DMS 273 (cell line): ENCODE data around the gene CRYAB.
A peak's percentile ranks its signal among the peaks of the same experiment; 100 is the strongest.
"Not testable (repeated sequence)": the region's sequence is repeated elsewhere in the genome, so short reads cannot be mapped to it uniquely, and the experiment has no call there.

Source experiments
- DNase-seq: peaks from one replicate; lab custom pipeline; 2025; ENCODE audit not compliant: unreplicated experiment; lab: John Stamatoyannopoulos, UW

CRYAB gene

DNA sequence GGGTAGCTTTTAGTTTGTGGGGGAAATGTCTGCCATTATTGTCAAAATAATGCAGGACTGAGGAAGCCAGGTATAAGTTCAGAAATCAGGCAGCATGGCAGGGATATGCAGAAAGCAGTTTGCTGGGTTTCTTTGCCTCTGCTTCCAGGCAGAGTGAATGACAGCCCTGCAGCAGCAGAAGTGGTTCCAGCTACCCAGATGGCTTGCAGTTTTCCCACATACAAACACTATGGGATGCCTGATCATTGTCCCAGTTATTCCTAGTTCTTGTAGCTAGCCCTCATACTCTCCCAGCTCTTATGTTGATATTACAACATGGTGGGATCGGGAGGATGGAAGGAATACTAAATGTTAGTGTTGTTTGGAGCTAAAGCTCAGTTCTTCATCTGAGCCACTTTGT is 22.7 kb upstream of the CRYAB start:
- peak; percentile 23 for DNase-seq

- no peak for DNase-seq
Observed at GRCh38 chr11:111933872-111934271, 22.3 kb upstream of the CRYAB start.

DNA sequence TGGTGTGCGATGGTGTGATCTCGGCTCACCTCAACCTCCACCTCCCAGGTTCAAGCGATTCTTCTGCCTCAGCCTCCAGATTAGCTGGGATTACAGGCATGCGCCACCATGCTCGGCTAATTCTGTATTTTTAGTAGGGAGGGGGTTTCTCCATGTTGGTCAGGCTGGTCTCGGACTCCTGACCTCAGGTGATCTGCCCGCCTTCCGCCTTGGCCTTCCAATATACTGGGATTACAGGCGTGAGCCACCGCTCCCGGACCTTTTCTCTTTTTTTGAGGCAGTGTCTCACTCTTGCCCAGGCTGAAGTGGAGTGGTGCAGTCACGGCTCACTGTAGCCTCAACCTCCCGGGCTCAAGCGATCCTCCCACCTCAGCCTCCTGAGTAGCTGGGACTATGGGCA is 21.6 kb upstream of the CRYAB start:
- DNase-seq = not testable (repeated sequence)

GRCh38 chr11:111932611-111932950 is 21.0 kb upstream of the CRYAB start:
- no peak for DNase-seq

- no peak for DNase-seq
Observed at GRCh38 chr11:111930472-111930871, 18.9 kb upstream of the CRYAB start.

GRCh38 chr11:111926505-111927391 is 15.2 kb upstream of the CRYAB start:
- peak; percentile 98 for DNase-seq

GRCh38 chr11:111925953-111926352 is 14.4 kb upstream of the CRYAB start:
- no peak for DNase-seq

- DNase-seq = no peak
Observed at GRCh38 chr11:111923951-111924350, 12.4 kb upstream of the CRYAB start.

DNA sequence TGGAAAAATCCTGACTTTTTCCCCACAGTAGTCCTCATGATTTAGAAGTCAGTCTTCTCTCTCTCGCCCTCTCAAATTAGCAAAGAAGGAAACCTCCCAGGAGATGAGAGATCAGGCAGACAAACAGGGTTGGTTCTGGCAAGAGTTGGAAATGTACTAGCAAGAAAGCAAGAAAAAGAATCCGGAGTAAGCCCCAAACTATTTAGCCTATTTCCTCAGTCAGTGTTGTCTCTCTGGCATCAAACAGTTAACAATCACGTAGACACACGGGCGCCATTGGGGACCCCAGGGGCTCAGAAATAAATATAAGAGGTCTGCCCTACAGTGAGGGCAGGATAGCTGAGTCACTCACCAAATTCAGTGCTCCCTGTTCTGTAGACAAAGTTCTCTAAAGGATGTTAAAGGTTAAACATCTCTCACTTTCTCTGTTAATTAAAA is 11.8 kb upstream of the CRYAB start:
- DNase-seq = peak; percentile 9

- peak; percentile 51 for DNase-seq
Observed at GRCh38 chr11:111922803-111923202, 11.2 kb upstream of the CRYAB start.

DNA sequence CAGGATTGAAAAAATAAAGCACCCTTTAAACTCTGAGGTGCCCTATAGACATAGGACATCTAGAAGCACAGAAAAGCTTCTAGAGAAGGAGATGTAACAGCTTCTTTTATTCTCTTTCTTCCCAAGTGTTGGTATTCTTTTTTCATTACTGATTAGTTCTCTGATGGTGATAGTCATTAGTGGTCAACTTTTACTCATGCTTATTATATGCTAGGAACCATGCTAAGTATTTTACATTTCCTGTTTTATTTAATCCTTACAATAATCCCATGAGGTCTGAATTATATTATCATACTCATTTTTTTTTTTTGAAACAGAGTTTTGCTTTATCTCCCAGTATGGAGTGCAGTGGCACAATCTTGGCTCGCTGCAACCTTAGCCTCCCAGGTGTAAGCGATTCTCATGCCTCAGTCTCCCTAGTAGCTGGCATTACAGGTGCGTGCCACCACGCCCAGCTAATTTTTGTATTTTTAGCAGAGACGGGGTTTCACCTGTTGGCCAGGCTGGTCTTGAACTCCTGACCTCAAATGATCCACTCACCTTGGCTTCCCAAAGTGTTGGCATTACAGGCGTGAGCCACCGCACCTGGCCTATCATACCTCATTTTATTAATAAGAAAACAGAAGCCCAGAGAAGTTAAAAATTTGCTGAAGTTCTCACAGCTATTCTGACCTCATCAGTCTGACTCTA is 10.1 kb upstream of the CRYAB start:
- DNase-seq = no peak

- no peak for DNase-seq
Observed at GRCh38 chr11:111920908-111921307, 9.3 kb upstream of the CRYAB start.

- peak; percentile 80 for DNase-seq
Observed at GRCh38 chr11:111918390-111919256, 7.1 kb upstream of the CRYAB start, which contains the start of gene C11orf52. C11orf52 (plus strand) TSS chr11:111918913; CDS start chr11:111918973, 60 bp downstream.

GRCh38 chr11:111917788-111918187 is 6.2 kb upstream of the CRYAB start:
- DNase-seq = no peak

DNA sequence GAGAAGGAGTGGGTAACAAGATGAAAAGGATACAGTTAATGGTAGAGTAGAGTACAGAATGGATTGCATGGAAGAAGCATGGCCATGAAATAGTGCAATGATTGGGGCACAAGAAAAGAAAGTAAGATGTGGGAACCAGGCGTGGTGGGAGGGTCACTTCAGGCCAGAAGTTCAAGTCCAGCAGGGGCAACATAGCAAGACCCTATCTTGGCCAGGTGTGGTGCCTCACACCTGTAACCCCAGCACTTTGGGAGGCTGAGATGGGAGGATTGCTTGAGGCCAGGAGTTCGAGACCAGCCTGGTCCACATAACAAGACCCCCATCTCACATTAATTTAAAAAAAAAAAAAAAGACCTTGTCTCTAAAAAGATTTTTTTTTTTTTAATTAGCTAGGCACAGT is 5.7 kb upstream of the CRYAB start:
- no peak for DNase-seq

DNA sequence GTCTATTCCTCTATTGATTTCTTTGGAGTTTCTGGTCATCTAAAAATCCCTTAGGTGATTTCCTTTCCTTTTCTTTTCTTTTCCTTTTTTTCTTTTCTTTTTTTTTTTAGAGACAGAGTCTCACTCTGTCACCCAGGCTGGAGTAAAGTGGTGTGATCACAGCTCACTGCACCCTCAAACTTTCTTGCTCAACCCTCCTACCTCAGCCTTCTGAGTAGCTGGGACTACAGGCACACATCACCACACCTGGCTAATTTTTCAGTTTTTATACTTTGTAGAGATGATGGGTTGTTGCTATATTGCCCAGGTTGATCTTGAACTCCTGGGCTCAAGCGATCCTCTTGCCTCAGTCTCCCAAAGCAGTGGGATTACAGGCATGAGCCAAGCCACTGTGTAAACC is 5.2 kb upstream of the CRYAB start:
- no peak for DNase-seq

DNA sequence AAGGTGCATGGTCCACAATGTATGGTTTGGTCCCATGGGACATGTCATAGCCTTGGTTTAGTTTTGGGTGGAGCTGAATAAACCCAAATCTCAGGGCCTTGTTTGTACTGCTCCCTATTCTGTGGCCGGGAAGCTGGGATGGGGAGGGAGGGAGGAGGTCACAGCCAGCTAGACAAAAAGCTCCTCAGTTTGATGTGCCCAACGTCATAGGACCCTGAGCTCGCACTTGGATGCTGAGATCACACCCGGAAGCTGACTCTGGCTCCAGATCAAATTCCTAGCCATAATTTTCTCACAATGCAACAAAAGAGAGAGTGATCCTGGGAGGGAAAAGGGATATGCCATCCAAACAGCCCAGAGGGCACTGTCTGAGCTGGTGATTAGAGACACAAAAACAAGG is 2.4 kb upstream of the CRYAB start:
- no peak for DNase-seq

DNA sequence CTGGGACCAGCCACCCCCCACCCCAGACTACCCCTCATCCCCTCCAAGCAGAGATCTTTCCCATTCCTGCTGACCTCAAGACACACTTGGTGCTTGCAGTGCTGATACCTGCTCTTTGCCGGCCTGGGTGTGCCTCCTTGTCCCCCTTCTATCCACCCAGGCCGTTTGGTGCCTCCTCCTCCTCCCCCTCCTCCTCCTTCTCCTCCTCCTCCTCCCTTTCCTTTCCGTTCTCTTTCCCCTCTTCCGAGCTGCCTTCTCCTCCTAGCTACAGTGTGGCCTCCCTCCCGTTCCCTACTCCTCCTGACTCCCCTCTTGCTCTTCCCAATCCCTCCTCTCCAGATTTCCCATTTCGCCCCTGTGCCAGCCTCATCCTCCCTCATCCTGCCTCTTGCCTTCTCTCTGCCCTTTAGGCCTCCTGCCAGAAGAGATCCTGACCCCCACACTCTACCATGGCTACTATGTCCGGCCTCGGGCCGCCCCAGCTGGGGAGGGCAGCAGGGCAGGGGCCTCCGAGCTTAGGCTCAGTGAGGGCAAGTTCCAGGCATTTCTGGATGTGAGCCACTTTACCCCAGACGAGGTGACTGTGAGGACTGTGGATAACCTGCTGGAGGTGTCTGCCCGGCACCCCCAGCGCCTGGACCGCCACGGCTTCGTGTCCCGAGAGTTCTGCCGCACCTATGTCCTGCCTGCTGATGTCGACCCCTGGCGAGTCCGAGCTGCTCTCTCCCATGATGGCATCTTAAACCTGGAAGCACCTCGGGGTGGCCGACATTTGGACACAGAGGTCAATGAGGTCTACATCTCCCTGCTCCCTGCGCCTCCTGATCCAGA is 1.7 kb upstream of the CRYAB start:
- DNase-seq = no peak

- no peak for DNase-seq
Observed at GRCh38 chr11:111912535-111912934, 965 bp upstream of the CRYAB start, which contains the start of gene HSPB2. HSPB2 (plus strand) TSS chr11:111912734; CDS start chr11:111912830, 96 bp downstream.
